Activated CD8-positive, alpha-beta memory T cell treated with anti-CD3 and anti-CD28 coated beads, Interleukin-2, amount 10 ng/mL, durations not matched to agents 7 days and 5 days (primary cell): ENCODE results near the gene F12. TPM values are rescaled to one million over a fixed set of nuclear protein-coding genes. Genes with fewer than 3 reads are reported as not detected.
A peak's percentile ranks its signal among the peaks of the same experiment; 100 is the strongest.

Experiments used
- ATAC-seq: fragments of 150-1000 bp; cut with Tn5 transposase; one replicate; pipeline ENCODE4 v1.10.0; 2021; ENCODE audit warnings: moderate library complexity
- CTCF ChIA-PET: fragments of 350-600 bp; sonication (Branson Sonifier 250); formaldehyde crosslinking; loops from one replicate; lab custom pipeline; 2021; ENCODE audit warnings: antibody characterized with exemption; lab: Charles Lee
- DNase-seq: peaks from one replicate; pipeline ENCODE4 v3.0.0-alpha.2; 2020
- H3K27ac Mint-ChIP-seq: one replicate; pipeline ENCODE4 v1.8.0; 2021; ENCODE audit warnings: mild to moderate bottlenecking, mixed read lengths
- H3K27me3 Mint-ChIP-seq: one replicate; pipeline ENCODE4 v1.8.0; 2021; ENCODE audit warnings: mixed read lengths
- H3K36me3 Mint-ChIP-seq: one replicate; pipeline ENCODE4 v1.8.0; 2021; ENCODE audit warnings: mild to moderate bottlenecking, mixed read lengths
- H3K4me1 Mint-ChIP-seq: one replicate; pipeline ENCODE4 v1.8.0; 2021; ENCODE audit warnings: mixed read lengths
- H3K4me3 Mint-ChIP-seq: one replicate; pipeline ENCODE4 v1.8.0; 2021; ENCODE audit warnings: mild to moderate bottlenecking, moderate library complexity, mixed read lengths
- H3K9me3 Mint-ChIP-seq: one replicate; pipeline ENCODE4 v1.8.0; 2022; ENCODE audit warnings: low read depth, mixed read lengths
- total RNA-seq, 2 experiments: library from RNA; stranded (reverse); gene quantifications; one replicate each; pipeline ENCODE4 v1.2.3, GENCODE V29; 2021

Gene F12
- total RNA-seq, 2 experiments from 2014 or later: 1.3 to 2.2 TPM

GRCh38 chr5:177410575-177410974 is 1.2 kb upstream of the F12 start:
- ATAC-seq: no peak

GRCh38 chr5:177405805-177406204 is 3.6 kb downstream of the F12 start:
- H3K27me3 Mint-ChIP-seq: peaks cover 23% of the 10 kb centered on the region
- ATAC-seq (no peak), DNase-seq (no peak)
- H3K27ac Mint-ChIP-seq: no peak overlapping the region
- H3K36me3 Mint-ChIP-seq: no peaks in the 10 kb centered on the region
- H3K4me1 Mint-ChIP-seq: peaks cover 42% of the 10 kb centered on the region
- H3K9me3 Mint-ChIP-seq: no peaks in the 10 kb centered on the region
- no peak overlapping the region for H3K4me3 Mint-ChIP-seq
- CTCF ChIA-PET: interaction anchor here (1.5 to 18.7 kb wide), 11 partner anchors 9 to 96 kb away, joined by 5 to 717 read pairs (median 64); partner anchors contain the start of genes GRK6, PDLIM7, PRR7 and RGS14

More at GRCh38 chr5:177410575-177410974, 1.2 kb upstream of the F12 start:
- Mint-ChIP-seq H3K27ac (peak overlapping the region; percentile 62), H3K4me3 (no peak overlapping the region), H3K4me1 (peaks cover 39% of the 10 kb centered on the region), H3K9me3 (no peaks in the 10 kb centered on the region), H3K27me3 (no peaks in the 10 kb centered on the region), H3K36me3 (no peaks in the 10 kb centered on the region)
- CTCF ChIA-PET: interaction anchor here (0.8 to 18.7 kb wide), 6 partner anchors 8 to 98 kb away, joined by 3 to 717 read pairs (median 4); partner anchors contain the start of genes PDLIM7 and PRR7
- DNase-seq: no peak

DNA sequence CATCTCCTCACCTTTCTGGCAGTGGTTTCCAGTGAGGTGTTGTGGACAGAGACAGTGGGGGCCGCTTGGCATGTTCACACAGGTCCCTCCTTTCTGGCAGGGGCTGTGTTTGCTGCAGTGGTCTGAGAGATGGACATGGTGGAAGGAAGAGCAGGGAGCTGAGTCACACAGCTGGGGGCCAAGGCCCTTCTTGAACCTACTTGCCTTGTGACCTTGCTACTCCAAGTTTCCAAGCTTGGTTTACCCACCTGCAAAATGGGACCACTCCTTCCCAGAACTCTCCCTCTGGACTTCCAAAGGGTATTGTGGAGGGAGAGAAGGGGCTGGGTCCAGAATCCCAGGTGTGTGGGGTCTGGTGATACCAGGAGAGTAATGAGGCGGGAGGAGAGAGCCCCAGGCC is 4.1 kb downstream of the F12 start:
- Mint-ChIP-seq H3K4me3 (peak overlapping the region; percentile 64), H3K27me3 (peaks cover 23% of the 10 kb centered on the region)

DNA sequence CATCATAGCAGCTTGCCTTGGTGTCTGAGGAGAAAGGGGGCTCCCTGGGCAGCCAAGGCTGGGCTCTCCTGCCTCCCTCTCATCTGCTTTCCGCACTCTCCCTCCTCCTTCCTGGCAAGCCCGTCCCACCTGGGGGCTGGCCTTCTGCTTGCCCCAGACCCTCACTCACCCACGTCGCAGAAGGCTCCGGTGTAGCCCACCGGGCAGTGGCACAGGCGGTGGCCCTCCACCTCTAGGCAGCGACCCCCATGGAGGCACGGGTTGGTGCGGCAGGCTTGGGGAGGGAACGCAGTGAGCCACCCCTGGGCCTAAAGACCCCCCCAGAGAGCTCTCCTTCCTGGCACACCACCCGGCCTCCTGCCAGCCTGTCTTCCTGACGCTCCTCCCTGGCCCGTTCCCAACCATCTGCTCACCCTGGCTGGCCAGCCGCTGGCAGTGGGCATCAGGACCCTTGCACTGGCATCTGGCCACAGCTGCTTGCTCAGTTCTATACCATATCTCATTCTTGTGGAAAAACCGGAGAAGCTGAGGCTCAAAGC is 4.7 kb downstream of the F12 start:
- CTCF ChIA-PET: interaction anchor here (0.5 to 18.7 kb wide), 30 partner anchors 10 to 744 kb away, joined by 3 to 717 read pairs (median 8); partner anchors contain the start of genes DDX41, GRK6, LMAN2 and MXD3

More for the DNA sequence above, 4.1 kb downstream of the F12 start:
- Mint-ChIP-seq H3K27ac (no peak overlapping the region), H3K4me1 (peaks cover 37% of the 10 kb centered on the region), H3K36me3 (no peaks in the 10 kb centered on the region), H3K9me3 (no peaks in the 10 kb centered on the region)
- DNase-seq (no peak), ATAC-seq (no peak)
- CTCF ChIA-PET: interaction anchor here (1.1 to 18.7 kb wide), 17 partner anchors 10 to 112 kb away, joined by 4 to 717 read pairs (median 46); partner anchors contain the start of genes DDX41, GRK6, MXD3 and PDLIM7

GRCh38 chr5:177403792-177404640 is 5.3 kb downstream of the F12 start:
- DNase-seq: peak; percentile 90
- H3K9me3 Mint-ChIP-seq: no peaks in the 10 kb centered on the region
- peak overlapping the region; percentile 63 for H3K27ac Mint-ChIP-seq
- CTCF ChIA-PET: interaction anchor here (0.5 to 18.7 kb wide), 36 partner anchors 11 to 743 kb away, joined by 3 to 717 read pairs (median 6); partner anchors contain the start of genes DDX41, GRK6, LMAN2 and MXD3
- peaks cover 23% of the 10 kb centered on the region for H3K27me3 Mint-ChIP-seq
- H3K4me1 Mint-ChIP-seq: peaks cover 37% of the 10 kb centered on the region
- peak; percentile 89 for ATAC-seq
- H3K36me3 Mint-ChIP-seq: no peaks in the 10 kb centered on the region
- H3K4me3 Mint-ChIP-seq: peak overlapping the region; percentile 64

More for the DNA sequence above, 4.7 kb downstream of the F12 start:
- no peaks in the 10 kb centered on the region for H3K9me3 Mint-ChIP-seq
- ATAC-seq (no peak), DNase-seq (no peak)
- H3K27ac Mint-ChIP-seq: peak overlapping the region; percentile 24
- no peaks in the 10 kb centered on the region for H3K36me3 Mint-ChIP-seq
- peaks cover 23% of the 10 kb centered on the region for H3K27me3 Mint-ChIP-seq
- peak overlapping the region; percentile 64 for H3K4me3 Mint-ChIP-seq
- peaks cover 37% of the 10 kb centered on the region for H3K4me1 Mint-ChIP-seq

DNA sequence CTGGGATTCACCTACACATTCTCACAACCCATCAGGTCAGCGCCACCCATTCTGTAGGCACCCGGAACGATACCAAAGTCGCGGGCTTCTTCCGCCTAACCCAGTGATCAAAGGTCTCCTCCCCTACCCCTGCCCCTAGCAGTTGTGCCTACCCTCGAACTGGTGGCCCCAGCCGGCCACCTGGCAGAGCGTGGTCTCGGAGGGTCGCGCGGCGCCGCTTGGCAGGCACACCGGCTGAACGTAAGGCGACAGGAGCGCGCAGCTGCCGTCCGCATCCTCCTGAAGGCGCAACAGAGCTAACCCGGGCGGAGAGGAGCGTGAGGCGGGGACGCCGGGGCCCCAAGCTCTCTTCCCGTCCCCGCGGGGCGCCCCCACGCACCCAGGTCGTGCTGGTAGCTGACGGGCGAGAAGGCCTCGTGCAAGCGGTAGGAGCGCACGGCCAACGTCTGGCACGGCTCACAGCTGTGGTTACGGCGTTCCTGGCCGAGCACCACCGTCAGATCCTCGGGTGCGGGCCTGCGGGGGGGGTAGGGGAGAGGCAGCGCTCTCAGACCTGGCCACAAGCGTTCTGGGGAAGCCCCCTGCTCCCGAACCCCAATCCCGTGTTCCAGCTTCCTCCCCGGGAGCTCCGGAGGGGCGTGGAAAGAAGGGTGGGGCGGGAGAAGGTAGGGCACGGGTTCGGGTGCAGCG is 6.1 kb downstream of the F12 start:
- peaks cover 23% of the 10 kb centered on the region for H3K27me3 Mint-ChIP-seq
- peak; percentile 68 for DNase-seq
- H3K36me3 Mint-ChIP-seq: no peaks in the 10 kb centered on the region
- CTCF ChIA-PET: interaction anchor here (0.5 to 18.7 kb wide), 28 partner anchors 11 to 291 kb away, joined by 3 to 717 read pairs (median 12); partner anchors contain the start of genes GRK6, LMAN2, MXD3 and PDLIM7
- H3K9me3 Mint-ChIP-seq: no peaks in the 10 kb centered on the region
- peaks cover 37% of the 10 kb centered on the region for H3K4me1 Mint-ChIP-seq
- H3K4me3 Mint-ChIP-seq: peak overlapping the region; percentile 64
- ATAC-seq: peak; percentile 24
- H3K27ac Mint-ChIP-seq: peak overlapping the region; percentile 5

GRCh38 chr5:177402271-177403043 is 6.9 kb downstream of the F12 start:
- H3K27ac Mint-ChIP-seq: peak overlapping the region; percentile 5
- no peaks in the 10 kb centered on the region for H3K9me3 Mint-ChIP-seq
- CTCF ChIA-PET: interaction anchor here (0.6 to 18.7 kb wide), 28 partner anchors 9 to 291 kb away, joined by 3 to 717 read pairs (median 12); partner anchors contain the start of genes GRK6, LMAN2, MXD3 and PDLIM7
- H3K27me3 Mint-ChIP-seq: peaks cover 23% of the 10 kb centered on the region
- ATAC-seq (peak; percentile 34), DNase-seq (peak; percentile 78)
- H3K4me1 Mint-ChIP-seq: peaks cover 37% of the 10 kb centered on the region
- H3K4me3 Mint-ChIP-seq: peak overlapping the region; percentile 64
- no peaks in the 10 kb centered on the region for H3K36me3 Mint-ChIP-seq

- Mint-ChIP-seq H3K4me1 (peaks cover 25% of the 10 kb centered on the region), H3K27ac (no peak within 1 kb of the TSS), H3K4me3 (no peak within 1 kb of the TSS), H3K27me3 (peaks cover 23% of the 10 kb centered on the region), H3K9me3 (no peaks in the 10 kb centered on the region), H3K36me3 (no peaks in the 10 kb centered on the region)
- DNase-seq (no peak), ATAC-seq (no peak)
- CTCF ChIA-PET: interaction anchor here (1.0 to 18.7 kb wide), 8 partner anchors 8 to 99 kb away, joined by 3 to 717 read pairs (median 76); partner anchors contain the start of genes GRK6, PDLIM7, PRR7 and RGS14
Measured at GRCh38 chr5:177399997-177400868, 9.1 kb downstream of the F12 start, which contains the start of gene PFN3. Gene PFN3 (minus strand): TSS chr5:177400661. CDS start chr5:177400576, 85 bp downstream.

- no peak for DNase-seq
- no peaks in the 10 kb centered on the region for H3K36me3 Mint-ChIP-seq
- no peaks in the 10 kb centered on the region for H3K9me3 Mint-ChIP-seq
- no peak for ATAC-seq
- peaks cover 11% of the 10 kb centered on the region for H3K4me1 Mint-ChIP-seq
- peaks cover 21% of the 10 kb centered on the region for H3K27me3 Mint-ChIP-seq
- no peak overlapping the region for H3K27ac Mint-ChIP-seq
- CTCF ChIA-PET: interaction anchor here (0.9 to 1.7 kb wide), 3 partner anchors 57 to 104 kb away, joined by 3 to 7 read pairs (median 4); no protein-coding TSS in a partner anchor
- no peak overlapping the region for H3K4me3 Mint-ChIP-seq
Measured at GRCh38 chr5:177397875-177398390, 11.4 kb downstream of the F12 start.

DNA sequence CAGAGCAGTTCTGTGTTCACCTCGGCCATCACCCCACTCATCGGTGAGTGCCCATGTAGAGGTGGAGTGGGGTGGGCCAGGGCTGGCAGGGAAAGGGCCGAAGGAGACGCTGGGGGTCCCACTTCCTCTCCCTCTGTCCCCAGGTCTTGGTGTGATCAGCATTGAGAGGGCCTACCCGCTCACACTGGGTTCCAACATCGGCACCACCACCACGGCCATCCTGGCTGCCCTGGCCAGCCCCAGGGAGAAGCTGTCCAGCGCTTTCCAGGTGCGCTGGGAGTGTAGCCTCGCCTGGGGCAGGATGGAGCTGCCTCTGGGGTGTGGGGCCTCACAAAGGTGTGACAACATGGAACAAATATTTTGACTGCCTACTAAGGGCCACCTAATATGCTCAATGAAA is 12.6 kb downstream of the F12 start:
- no peak for DNase-seq
- no peak for ATAC-seq
- H3K27me3 Mint-ChIP-seq: peaks cover 9% of the 10 kb centered on the region
- no peak overlapping the region for H3K27ac Mint-ChIP-seq
- H3K9me3 Mint-ChIP-seq: no peaks in the 10 kb centered on the region
- H3K4me3 Mint-ChIP-seq: no peak overlapping the region
- H3K36me3 Mint-ChIP-seq: no peaks in the 10 kb centered on the region
- CTCF ChIA-PET: interaction anchor here (1.3 to 1.7 kb wide), 2 partner anchors 58 to 61 kb away, joined by 4 to 7 read pairs; no protein-coding TSS in a partner anchor
- no peaks in the 10 kb centered on the region for H3K4me1 Mint-ChIP-seq

DNA sequence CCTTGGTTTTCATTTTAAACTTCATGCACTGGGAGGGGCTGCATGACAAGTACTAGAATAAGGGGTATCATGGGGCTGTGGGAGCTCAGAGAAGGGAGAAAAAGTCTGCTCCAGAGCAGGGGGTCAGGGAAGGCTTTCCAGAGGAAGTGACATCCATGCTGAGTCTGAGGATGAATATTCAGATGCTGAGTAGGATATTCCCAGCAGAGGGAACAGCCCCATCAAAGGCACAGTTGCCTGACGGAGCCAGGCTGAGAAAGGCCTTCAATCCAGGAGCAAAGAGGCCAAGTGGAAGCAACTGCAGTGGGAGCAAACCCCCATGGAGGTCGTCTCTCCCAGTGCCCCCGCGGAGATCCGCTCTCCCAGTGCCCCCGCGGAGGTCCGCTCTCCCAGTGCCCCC is 13.3 kb downstream of the F12 start:
- Mint-ChIP-seq H3K27ac (no peak overlapping the region), H3K9me3 (no peaks in the 10 kb centered on the region), H3K4me1 (peaks cover 5% of the 10 kb centered on the region), H3K36me3 (no peaks in the 10 kb centered on the region), H3K4me3 (no peak overlapping the region), H3K27me3 (peaks cover 2% of the 10 kb centered on the region)
- DNase-seq (no peak), ATAC-seq (no peak)
- CTCF ChIA-PET: interaction anchor here (11.1 to 20.4 kb wide), 2 partner anchors 31 to 59 kb away, joined by 249 to 405 read pairs; partner anchors contain the start of gene RGS14
